Endometrium (tissue), 2 donors: Measurements from ENCODE around the gene ALDH3A2.
"Not testable (repeated sequence)": the region's sequence is repeated elsewhere in the genome, so short reads cannot be mapped to it uniquely, and the experiment has no call there.

Experiments used
- FAIRE-seq: peaks from 2 replicates; lab custom pipeline; 2012; peaks lifted over from hg19 to GRCh38; lab: Jason Lieb, UNC
- donor health status: control.
- donor health status: control.

The ALDH3A2 gene

GRCh38 chr17:19651451-19652238 is 3.1 kb downstream of the ALDH3A2 start:
- FAIRE-seq = no peak

GRCh38 chr17:19652595-19652994 is 4.0 kb downstream of the ALDH3A2 start:
- FAIRE-seq = no peak

- no peak for FAIRE-seq
Measured at GRCh38 chr17:19654342-19654886, 5.9 kb downstream of the ALDH3A2 start.

GRCh38 chr17:19654896-19655295 is 6.3 kb downstream of the ALDH3A2 start:
- FAIRE-seq = no peak

GRCh38 chr17:19656336-19656735 is 7.8 kb downstream of the ALDH3A2 start:
- no peak for FAIRE-seq

- FAIRE-seq = no peak
Measured at GRCh38 chr17:19656851-19657581, 8.5 kb downstream of the ALDH3A2 start.

GRCh38 chr17:19659366-19660177 is 11.0 kb downstream of the ALDH3A2 start:
- FAIRE-seq = no peak

- no peak for FAIRE-seq
Measured at GRCh38 chr17:19660219-19660870, 11.8 kb downstream of the ALDH3A2 start.

GRCh38 chr17:19661121-19661520 is 12.6 kb downstream of the ALDH3A2 start:
- no peak for FAIRE-seq

- FAIRE-seq = no peak
Measured at GRCh38 chr17:19663097-19663496, 14.5 kb downstream of the ALDH3A2 start.

GRCh38 chr17:19664136-19664820 is 15.7 kb downstream of the ALDH3A2 start:
- FAIRE-seq = no peak

- no peak for FAIRE-seq
Measured at GRCh38 chr17:19664821-19665181, 16.2 kb downstream of the ALDH3A2 start.

- FAIRE-seq = not testable (repeated sequence)
Measured at GRCh38 chr17:19669680-19670079, 21.1 kb downstream of the ALDH3A2 start.

GRCh38 chr17:19670908-19671307 is 22.4 kb downstream of the ALDH3A2 start:
- FAIRE-seq = no peak

GRCh38 chr17:19671433-19671832 is 22.9 kb downstream of the ALDH3A2 start:
- no peak for FAIRE-seq

- no peak for FAIRE-seq
Measured at GRCh38 chr17:19672009-19672750, 23.6 kb downstream of the ALDH3A2 start.

GRCh38 chr17:19673623-19674022 is 25.1 kb downstream of the ALDH3A2 start:
- FAIRE-seq = no peak

- no peak for FAIRE-seq
Measured at GRCh38 chr17:19676896-19677295, 28.3 kb downstream of the ALDH3A2 start.

- no peak for FAIRE-seq
Measured at GRCh38 chr17:19677736-19678379, 29.3 kb downstream of the ALDH3A2 start.
